Peyer's patch (tissue), 4 donors: ENCODE measurements around the gene HM13. TPM values are rescaled to one million over a fixed set of nuclear protein-coding genes. Genes with fewer than 3 reads are reported as not detected.

ENCODE experiments used
- DNase-seq, 3 donors: peaks; one replicate each; pipeline ENCODE4 v3.0.0-alpha.2; 2017 to 2019
- H3K27ac ChIP-seq, 4 donors: fragments of 200-600 bp; sonication (generic); one replicate each; pipeline ENCODE4 v1.5.1; 2016 to 2019
- H3K27me3 ChIP-seq, 2 donors: fragments of 200-600 bp; sonication (generic); one replicate each; pipeline ENCODE4 v1.5.1; 2019
- H3K36me3 ChIP-seq, 3 donors: fragments of 200-600 bp; sonication (generic); one replicate each; pipeline ENCODE4 v1.5.1; 2016 to 2019
- H3K4me1 ChIP-seq, 4 donors: fragments of 200-600 bp; sonication (generic); one replicate each; pipeline ENCODE4 v1.5.1; 2016 to 2019
- H3K4me3 ChIP-seq, 4 donors: fragments of 200-600 bp; sonication (generic); 1 replicate in 3 of 4; 2 replicates in 1 of 4; pipeline ENCODE4 v1.5.1; 2016 to 2019; ENCODE audit warnings: mild to moderate bottlenecking in 1 of 4
- H3K9me3 ChIP-seq, 4 donors: fragments of 200-600 bp; sonication (generic); one replicate each; pipeline ENCODE4 v1.5.1; 2016 to 2019; ENCODE audit warnings: mild to moderate bottlenecking in 1 of 4
- CTCF ChIP-seq, 6 experiments: fragments of 450-650 bp in 4 of 6; fragments of 200-600 bp in 2 of 6; sonication (generic) in 1 of 6; IDR thresholded peaks; one replicate each; pipeline ENCODE4 v1.5.1; 2017 to 2019; ENCODE audit warnings: antibody characterized with exemption in 6 of 6, mild to moderate bottlenecking in 3 of 6, moderate library complexity in 1 of 6
- POLR2A ChIP-seq, 2 donors: fragments of 450-650 bp; IDR thresholded peaks; one replicate each; pipeline ENCODE4 v1.5.1; 2017; ENCODE audit warnings: antibody characterized with exemption in 2 of 2, mild to moderate bottlenecking in 2 of 2, moderate library complexity in 2 of 2
- total RNA-seq, 4 donors: library from RNA; depleted of rRNA; stranded (reverse); fragments of >200 nt; gene quantifications; one replicate each; pipeline ENCODE4 v1.1.0, GENCODE V29; 2016

Gene HM13
- total RNA-seq, 4 donors from 2014 or later: 38.9 to 97.4 (median 56.3) TPM

DNA sequence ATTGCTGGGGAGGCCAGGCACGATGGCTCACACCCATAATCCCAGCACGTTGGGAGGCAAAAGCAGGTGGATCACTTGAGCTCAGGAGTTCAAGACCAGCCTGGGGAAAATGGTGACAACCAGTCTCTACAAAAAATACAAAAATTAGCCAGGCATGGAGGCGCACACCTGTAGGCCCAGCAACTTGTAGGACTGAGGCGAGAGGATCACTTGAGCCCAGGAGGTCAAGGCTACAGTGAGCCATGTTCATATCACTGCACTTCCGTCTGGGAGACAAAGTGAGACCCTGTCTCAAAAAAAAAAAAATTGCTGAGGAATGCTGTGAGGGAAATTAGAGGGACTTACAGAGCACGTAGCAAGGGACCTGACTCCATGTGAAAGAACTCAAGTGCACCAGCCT lies 50.0 kb downstream of the HM13 start:
- no peak for DNase-seq
- Histone ChIP-seq H3K36me3 (peaks cover 0 to 36% (median 0%) of the 10 kb centered on the region in 3 donors), H3K9me3 (no peaks in the 10 kb centered on the region), H3K4me1 (peaks cover 0 to 33% (median 0%) of the 10 kb centered on the region in 4 donors), H3K27me3 (no peaks in the 10 kb centered on the region), H3K27ac (no peak overlapping the region), H3K4me3 (no peak overlapping the region)
- TF ChIP-seq CTCF (IDR thresholded peaks at IDR 0.05) (no peak), POLR2A (IDR thresholded peaks at IDR 0.05) (no peak)

- Histone ChIP-seq H3K36me3 (peaks cover 0 to 37% (median 0%) of the 10 kb centered on the region in 3 donors), H3K27ac (peak overlapping the region in 3 of 4 donors; percentile 55 to 83 (median 75))
Observed at GRCh38 chr20:31565699-31566318, 51.6 kb downstream of the HM13 start.

GRCh38 chr20:31566319-31566657 lies 52.0 kb downstream of the HM13 start:
- H3K4me1 ChIP-seq: peaks cover 0 to 36% (median 0%) of the 10 kb centered on the region in 4 donors
- peak overlapping the region in 3 of 4 donors; percentile 55 to 83 (median 75) for H3K27ac ChIP-seq
- no peak for DNase-seq
- TF ChIP-seq POLR2A (IDR thresholded peaks at IDR 0.05) (no peak), CTCF (IDR thresholded peaks at IDR 0.05) (no peak)
- no peaks in the 10 kb centered on the region for H3K9me3 ChIP-seq
- no peak overlapping the region for H3K4me3 ChIP-seq
- H3K27me3 ChIP-seq: no peaks in the 10 kb centered on the region
- peaks cover 0 to 34% (median 0%) of the 10 kb centered on the region in 3 donors for H3K36me3 ChIP-seq

More at GRCh38 chr20:31565699-31566318, 51.6 kb downstream of the HM13 start:
- Histone ChIP-seq H3K9me3 (no peaks in the 10 kb centered on the region), H3K27me3 (no peaks in the 10 kb centered on the region), H3K4me1 (peaks cover 0 to 34% (median 0%) of the 10 kb centered on the region in 4 donors), H3K4me3 (no peak overlapping the region)
- no peak for TF ChIP-seq CTCF (IDR thresholded peaks at IDR 0.05)
- no peak for TF ChIP-seq POLR2A (IDR thresholded peaks at IDR 0.05)
- peak in 1 of 3 donors; percentile 70 for DNase-seq

DNA sequence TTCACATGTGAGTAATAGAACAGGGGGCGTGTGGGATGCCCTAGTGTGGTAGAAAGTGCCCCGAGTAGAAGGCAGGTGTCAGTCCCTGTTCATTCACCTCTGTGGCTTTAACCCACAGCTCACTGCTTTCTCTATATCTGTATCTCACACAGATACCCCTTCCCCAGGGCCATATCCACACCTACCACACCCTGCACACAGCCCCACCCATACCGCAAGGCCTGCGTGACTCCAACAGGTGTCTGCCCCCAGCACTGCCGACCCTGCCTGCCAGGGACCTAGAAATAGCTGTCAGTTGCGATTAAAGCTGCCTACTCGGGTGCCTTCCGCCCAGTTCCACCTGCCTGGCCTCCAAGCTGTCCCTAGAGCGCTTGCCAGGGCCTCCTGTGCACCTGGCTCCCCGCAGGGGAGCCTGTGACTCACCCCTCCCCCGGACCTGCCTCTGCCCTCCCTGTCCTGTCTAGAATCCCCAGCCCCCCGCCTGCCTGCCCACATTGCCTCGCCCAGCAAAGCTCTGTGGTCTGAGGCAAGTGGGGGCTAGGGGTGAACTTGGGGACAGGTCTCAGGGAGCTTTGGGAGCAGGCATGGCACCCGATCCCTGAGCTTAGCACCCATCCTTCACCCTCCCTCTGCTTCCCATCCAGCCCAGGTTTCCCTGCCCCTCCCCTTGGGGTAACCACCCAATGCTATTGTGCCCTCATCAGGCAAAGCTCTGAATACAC lies 52.6 kb downstream of the HM13 start:
- Histone ChIP-seq H3K27me3 (no peaks in the 10 kb centered on the region), H3K27ac (peak overlapping the region in 3 of 4 donors; percentile 55 to 83 (median 75)), H3K36me3 (peaks cover 0 to 29% (median 0%) of the 10 kb centered on the region in 3 donors), H3K4me3 (peak overlapping the region in 1 of 4 donors; percentile 20), H3K9me3 (no peaks in the 10 kb centered on the region), H3K4me1 (peaks cover 0 to 36% (median under 1%) of the 10 kb centered on the region in 4 donors)
- TF ChIP-seq POLR2A (IDR thresholded peaks at IDR 0.05) (peak in 1 of 2 donors; percentile 11), CTCF (IDR thresholded peaks at IDR 0.05) (peak in 1 of 6 experiments; percentile 5)
- DNase-seq: peak in 2 of 3 donors; percentile 71 to 74

DNA sequence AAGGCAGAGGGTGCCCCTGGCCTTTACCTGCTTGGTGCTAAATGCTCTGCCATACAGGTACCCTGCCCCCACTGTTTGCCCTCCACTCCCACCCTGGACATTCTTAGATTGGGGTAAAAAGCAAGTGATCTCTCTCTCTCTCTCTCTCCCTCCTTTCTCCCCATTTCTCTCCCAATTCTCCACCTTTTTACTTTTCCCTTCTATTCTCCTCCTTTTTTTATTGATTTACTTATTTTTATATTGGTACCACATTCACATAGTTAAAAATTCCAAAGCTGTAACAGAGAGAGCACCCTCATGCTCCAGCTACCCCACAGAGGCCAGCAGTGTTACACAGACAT lies 53.1 kb downstream of the HM13 start:
- no peaks in the 10 kb centered on the region for H3K9me3 ChIP-seq
- DNase-seq: no peak
- H3K4me3 ChIP-seq: no peak overlapping the region
- TF ChIP-seq POLR2A (IDR thresholded peaks at IDR 0.05) (no peak), CTCF (IDR thresholded peaks at IDR 0.05) (no peak)
- H3K27me3 ChIP-seq: no peaks in the 10 kb centered on the region
- peaks cover 0 to 41% (median 3%) of the 10 kb centered on the region in 4 donors for H3K4me1 ChIP-seq
- H3K36me3 ChIP-seq: peaks cover 0 to 24% (median 0%) of the 10 kb centered on the region in 3 donors
- peak overlapping the region in 3 of 4 donors; percentile 55 to 83 (median 75) for H3K27ac ChIP-seq
